GM19452 (cell line): ENCODE results near the gene LMLN.
"Not testable (repeated sequence)": the region's sequence is repeated elsewhere in the genome, so short reads cannot be mapped to it uniquely, and the experiment has no call there.

Source experiments
- ATAC-seq: cut with Tn5 transposase; IDR thresholded peaks from one replicate; pipeline ENCODE4 v1.9.1; 2021; ENCODE audit not compliant: unreplicated experiment

The LMLN gene, protein sequence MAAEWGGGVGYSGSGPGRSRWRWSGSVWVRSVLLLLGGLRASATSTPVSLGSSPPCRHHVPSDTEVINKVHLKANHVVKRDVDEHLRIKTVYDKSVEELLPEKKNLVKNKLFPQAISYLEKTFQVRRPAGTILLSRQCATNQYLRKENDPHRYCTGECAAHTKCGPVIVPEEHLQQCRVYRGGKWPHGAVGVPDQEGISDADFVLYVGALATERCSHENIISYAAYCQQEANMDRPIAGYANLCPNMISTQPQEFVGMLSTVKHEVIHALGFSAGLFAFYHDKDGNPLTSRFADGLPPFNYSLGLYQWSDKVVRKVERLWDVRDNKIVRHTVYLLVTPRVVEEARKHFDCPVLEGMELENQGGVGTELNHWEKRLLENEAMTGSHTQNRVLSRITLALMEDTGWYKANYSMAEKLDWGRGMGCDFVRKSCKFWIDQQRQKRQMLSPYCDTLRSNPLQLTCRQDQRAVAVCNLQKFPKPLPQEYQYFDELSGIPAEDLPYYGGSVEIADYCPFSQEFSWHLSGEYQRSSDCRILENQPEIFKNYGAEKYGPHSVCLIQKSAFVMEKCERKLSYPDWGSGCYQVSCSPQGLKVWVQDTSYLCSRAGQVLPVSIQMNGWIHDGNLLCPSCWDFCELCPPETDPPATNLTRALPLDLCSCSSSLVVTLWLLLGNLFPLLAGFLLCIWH

DNA sequence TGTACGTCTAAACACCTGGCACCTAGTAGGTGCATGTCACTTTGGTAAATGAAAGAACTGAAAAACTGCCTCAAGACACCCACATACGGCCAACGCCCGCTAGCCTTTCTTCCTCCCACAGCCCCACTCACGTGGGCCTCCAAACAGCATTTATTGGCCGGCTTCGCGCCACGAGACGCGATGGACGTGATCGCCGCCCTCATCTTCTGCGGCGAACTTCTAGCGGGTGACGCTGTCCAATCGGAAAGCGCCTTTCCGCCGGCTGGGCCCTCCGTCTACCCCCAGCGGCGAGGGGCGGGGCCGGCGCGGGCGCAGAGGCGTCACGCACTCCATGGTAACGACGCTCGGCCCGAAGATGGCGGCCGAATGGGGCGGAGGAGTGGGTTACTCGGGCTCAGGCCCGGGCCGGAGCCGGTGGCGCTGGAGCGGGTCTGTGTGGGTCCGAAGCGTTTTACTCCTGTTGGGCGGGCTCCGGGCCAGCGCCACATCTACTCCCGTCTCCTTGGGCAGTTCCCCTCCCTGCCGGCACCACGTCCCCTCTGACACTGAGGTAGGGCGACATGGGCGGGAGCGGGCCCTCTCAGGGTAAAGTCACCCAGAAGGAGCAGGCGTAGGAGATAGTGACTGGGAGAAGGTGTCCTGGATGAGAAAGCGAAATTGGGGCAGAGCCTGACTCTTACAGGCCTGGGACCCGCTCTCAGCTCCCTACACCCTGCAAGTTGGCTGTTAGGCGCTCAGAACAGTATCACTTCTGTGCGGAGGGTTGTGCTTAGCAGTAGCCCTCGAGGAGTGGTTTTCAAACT lies at the start of gene LMLN:
LMLN (plus strand) TSS at position 327 of the 803 bp plus-strand sequence; CDS start at position 356, 29 bp downstream.
- peak; percentile 96 for ATAC-seq

DNA sequence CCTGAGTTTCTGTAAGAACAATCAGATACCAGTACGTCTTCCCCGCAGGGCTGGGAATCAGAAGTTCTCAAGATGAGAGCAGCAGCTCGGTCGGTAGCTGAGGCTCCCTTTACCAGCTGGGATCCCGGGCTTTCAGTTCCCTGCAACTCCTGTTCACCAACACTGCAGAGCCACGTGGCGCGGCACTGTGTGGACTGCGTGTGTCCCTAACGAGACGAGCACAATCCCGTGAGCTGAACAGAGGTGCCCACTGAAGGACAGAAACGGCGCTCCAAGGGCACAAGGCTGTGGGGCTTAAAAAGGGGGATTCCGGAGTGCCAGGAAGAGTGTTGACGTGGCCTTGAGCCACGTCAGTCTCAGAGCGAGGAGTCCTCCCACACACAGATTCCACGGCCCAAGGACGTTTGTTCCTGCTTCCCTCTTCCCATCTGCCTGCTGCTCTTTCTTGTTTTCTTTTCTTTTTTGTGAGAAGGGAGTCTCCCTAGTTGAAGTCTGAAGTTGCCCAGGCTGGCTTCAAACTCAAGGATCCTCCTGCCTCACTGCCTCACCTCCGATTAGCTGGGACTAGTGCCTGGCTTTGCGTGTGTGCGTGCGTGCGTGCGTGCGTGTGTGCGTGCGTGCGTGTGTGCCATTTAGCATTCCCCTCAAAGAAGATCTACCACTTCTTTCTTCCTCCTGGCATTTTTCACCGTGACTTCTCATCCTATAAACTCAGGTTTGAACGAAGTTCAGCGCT lies 47.1 kb upstream of the LMLN start:
- ATAC-seq = no peak

DNA sequence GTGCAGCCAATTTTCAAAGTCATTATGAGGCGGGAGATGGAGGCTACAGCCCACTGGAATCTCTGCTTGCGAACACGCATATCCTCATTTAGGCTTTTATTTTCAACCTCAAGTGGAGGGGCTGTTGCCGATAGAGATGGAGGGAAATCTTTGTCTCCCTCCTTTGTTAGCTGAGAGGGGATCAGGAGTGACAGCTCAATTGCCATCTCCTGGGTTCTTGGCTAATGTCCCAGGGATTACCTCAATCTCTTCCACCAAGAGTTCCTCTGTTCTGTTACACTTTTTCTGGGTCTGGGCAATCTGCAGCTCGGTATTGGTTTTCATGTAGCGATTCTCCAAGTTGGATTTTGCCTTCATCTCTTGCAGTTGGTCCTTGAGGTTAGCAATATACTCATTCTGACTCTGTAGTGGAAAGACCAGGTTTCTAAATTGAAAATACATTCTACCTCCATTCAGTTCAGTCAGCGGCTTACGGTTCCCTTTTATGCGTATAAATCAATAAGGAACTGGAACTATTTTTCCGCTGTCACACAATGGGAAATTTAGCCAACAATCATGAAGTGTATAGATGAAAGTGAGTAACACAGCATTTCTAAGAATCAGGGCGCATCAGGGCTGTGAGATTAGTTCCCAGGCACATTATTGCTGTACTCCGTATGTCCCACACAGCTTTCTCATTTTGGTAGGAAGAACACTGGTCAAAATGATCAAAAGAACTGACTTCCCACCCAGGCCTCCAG lies 46.2 kb upstream of the LMLN start:
- no peak for ATAC-seq

DNA sequence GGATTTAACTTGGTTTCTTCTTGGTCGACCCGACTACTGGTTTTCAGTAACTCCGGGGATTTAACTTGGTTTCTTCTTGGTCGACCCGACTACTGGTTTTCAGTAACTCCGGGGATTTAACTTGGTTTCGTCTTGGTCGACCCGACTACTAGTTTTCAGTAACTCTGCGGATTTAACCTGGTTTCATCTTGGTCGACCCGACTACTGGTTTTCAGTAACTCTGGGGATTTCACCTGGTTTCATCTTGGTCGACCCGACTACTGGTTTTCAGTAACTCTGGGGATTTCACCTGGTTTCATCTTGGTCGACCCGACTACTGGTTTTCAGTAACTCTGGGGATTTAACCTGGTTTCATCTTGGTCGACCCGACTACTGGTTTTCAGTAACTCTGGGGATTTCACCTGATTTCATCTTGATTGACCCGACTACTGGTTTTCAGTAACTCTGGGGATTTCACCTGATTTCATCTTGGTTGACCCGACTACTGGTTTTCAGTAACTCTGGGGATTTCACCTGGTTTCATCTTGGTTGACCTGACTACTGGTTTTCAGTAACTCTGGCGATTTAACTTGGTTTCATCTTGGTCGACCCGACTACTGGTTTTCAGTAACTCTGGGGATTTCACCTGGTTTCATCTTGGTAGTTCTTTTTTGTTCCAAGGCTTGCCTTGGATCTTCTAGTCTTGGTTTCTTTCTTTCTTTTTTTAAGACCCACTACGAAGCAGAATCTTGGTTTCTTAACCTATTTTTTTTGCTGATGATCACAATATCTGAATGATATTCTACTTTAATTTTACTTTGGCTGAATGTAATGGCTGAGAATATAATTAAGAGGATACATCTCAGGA lies 38.4 kb upstream of the LMLN start:
- ATAC-seq = not testable (repeated sequence)

DNA sequence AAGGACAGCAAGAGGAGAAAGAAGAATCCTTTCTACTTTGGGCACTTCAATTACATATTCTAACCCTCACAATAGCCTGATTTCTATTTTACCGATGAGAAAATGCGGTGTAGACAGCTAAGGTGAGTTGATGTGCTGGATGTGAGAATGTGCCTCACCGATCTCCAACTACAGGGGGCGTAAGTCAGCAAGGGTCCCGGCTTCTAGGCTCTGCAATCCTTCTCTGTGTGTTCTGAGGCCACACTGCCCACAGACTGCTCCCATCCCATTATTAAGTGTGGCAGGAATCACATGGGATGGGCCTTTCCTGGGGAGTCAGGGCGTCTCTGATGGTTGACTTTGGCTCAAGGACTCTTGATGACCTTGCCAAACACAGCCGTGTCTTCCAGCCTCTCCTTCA lies 33.6 kb upstream of the LMLN start:
- no peak for ATAC-seq

DNA sequence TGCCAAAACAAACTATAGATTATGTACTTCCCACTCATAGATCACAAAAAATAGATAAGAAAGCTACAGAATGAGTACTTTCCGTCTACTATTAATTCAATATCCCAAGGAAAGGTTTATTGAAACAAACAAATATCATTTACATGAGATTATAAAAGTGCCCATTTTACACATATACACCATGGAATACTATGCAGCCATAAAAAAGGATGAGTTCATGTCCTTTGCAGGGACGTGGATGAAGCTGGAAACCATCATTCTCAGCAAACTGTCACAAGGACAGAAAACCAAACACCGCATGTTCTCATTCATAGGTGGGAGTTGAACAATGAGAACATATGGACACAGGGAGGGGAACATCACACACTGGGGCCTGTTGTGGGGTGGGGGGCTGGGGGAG lies 32.4 kb upstream of the LMLN start:
- ATAC-seq = not testable (repeated sequence)

DNA sequence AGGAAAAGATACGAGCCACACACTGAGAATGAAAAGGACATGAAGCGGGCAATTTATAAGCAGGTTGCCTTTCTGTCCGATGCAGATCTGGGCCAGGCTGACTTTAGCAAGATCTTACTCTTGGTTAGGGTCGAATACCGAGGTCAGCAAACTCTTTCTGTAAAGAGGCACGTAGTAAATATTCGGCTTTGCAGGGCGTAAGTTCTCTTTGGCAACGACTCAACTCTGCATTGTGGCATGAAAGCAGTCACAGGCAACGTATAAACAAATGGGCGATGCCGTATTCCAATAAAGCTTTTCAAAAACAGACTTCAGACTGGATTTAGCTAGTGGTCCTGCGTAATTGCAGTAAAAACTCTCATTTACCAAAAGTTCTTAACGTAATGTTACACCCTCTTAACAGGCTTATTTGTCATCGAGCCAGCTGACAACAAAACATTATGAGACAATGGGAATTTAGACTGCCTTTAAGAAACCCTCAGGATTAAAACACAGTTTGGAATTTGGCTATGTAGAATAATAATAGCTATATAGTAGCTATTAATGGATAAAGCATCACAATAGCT lies 23.1 kb upstream of the LMLN start:
- no peak for ATAC-seq

DNA sequence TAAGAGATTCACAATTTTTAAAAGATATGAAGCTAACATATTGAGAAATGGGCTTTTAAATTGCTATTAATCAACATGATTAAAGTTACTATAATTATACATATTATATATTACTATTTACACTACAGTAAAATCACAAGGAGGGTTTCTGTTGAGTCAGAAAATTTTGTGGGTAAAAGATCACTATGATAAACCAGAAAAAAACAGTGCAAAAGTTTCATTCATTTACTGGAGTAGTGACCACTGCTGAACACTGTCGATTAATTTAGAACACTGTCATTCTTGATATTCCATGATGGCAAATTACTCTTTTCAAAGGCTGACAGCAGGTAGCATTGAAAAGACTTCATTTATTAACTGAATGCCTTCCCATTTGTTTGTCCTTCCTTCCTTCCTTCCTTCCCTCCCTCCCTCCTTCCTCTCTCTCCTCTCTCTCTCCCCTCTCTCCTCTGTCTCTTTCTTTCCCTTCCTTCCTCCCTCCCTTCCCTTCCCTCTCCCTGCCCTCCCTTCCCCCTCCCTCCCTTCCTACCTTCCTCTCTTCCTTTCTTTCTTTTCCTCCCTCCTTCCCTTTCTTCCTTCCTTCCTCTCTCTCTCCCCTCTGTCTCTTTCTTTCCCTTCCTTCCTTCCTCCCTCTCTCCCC lies 19.2 kb upstream of the LMLN start:
- no peak for ATAC-seq

DNA sequence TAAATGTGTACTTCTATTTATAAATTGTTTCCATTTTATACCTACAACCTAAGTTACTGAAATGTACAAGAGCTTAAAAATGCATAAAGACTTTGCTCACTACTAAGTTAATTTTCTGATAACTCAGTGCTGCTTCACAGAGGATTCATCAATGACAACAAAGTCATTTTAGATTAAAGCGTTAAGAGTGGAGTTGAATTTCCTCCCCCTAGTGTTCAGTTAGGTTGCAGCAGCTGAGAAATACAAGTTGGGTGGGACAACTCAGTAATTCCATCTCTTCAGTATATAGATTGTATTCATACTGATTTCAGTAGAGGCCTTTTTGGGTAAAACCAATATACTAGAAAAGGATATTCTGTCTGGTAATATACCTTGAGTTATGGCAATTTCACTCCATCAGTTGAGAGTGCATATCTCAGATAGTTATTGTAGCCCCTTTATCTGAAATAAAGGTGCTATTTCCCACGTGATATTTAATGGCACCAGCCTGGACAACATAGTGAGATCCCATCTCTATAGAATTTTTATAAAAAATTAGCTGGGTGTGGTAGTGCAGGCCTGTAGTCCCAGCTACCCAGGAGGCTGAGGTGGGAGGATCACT lies 17.0 kb upstream of the LMLN start:
- no peak for ATAC-seq

DNA sequence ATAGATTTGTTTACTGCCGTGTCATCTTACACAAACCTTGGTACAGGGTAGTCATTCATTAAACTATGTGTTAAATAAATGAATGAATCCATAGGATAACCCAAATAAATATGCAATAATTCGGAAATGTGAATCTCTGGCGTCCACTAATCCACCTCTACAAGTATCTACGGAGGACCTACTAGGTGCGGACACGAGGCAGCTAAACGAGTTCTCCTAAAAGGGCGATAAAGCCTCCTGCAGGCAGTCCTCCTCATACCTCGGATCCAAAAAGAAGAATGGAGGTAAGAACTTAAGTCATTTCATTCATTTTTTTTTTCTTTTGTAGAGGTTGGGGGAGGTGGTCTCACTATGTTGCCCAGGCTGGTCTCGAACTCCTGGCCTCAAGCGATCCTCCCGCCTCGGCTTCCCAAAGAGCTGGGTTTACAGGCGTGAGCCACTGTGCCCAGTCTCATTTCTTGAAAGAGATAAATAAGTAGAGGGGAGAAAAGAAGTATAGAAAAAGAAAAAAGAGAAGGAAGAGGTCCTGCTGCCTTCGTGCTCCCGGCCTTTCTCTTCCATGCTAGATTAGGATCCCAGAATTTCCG lies 10.7 kb upstream of the LMLN start:
- ATAC-seq = no peak

DNA sequence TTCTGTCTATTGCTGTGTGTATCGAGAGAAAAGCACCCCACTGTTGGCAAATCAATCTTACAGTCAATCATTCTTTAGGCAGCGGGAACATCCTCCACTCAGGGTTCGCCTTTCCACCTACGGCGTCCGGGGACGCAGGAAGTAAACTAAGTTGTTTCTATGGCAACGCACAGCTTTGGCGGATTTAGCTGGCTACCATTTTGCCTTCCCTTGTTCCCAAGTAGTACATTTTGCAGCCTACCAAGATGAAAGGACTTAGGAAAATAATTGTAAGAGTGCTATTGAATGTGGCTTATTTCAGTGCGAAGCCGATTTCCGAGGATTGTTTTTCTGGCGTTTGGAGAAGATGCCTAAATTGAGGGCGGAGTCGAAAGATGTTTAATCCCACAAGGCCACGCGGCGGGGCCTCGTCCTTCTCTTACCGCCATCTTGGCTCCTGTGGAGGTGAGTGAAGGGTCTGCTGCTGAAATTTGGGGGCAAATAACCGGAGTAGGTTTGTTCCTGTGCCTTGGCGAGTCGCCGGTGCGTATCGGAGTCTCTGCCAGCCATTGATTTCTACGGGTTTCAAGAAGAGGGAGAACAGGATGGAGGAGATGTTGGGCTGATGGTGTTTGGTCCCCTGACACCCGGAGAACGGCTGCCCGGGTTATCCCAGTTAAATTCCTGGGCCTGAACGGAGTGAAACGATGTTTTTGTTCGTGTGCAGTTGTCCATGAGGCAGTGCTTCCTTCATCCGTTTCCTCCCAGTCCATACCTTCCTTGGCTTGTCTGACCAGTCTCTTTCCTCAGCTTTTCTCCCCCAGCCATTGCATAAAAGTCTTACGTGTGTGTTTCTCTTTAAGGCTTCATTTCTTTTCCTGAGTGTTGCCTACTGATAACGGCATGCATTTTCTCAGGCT lies 10.0 kb upstream of the LMLN start, which contains the start of gene RPL35A:
RPL35A (plus strand) TSS at position 413 of the 899 bp plus-strand sequence. CDS start 778 bp downstream, outside the sequence.
- peak; percentile 86 for ATAC-seq

DNA sequence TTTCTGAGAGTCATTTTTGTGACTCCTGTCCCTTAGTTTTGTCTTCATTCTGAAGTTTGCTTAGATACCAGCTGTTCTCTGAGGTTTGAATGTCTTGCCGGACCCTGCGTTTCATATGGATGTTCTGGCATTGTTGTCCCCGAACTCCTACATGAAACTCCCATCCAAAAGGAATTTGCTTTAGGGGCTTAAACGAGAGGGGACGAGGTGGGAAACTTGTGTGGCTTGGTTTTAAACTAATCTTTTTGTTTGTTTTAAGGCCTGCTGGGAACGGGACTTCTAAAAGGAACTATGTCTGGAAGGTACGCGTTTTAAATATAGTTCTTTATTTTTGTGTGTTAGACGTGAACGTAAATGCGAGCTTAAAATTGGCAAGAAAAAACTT lies 9.3 kb upstream of the LMLN start:
- ATAC-seq = no peak

DNA sequence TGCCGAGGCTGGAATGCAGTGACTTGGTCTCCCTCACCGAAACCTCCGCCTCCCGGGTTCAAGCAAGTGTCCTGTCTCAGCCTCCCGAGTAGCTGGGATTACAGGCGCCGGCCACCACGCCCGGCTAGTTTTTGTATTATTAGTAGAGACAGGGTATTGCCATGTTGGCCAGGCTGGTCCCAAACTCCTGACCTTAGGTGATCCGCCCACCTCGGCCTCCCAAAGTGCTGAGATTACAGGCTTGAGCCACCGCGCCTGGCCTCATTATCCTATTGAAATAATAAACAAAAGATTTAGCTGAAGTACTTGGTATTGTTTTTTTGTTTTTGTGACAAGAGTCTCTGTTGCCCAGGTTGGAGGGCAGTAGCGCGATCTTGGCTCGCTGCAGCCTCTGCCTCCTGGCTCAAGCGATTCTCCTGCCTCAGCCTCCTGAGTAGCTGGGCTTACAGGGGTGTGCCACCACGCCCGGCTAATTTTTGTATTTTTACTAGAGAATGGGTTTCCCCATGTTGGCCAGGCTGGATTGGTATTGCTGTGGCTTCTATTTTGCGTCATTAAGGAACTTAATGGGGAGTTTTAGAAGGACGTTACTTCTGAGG lies 8.5 kb upstream of the LMLN start:
- no peak for ATAC-seq

DNA sequence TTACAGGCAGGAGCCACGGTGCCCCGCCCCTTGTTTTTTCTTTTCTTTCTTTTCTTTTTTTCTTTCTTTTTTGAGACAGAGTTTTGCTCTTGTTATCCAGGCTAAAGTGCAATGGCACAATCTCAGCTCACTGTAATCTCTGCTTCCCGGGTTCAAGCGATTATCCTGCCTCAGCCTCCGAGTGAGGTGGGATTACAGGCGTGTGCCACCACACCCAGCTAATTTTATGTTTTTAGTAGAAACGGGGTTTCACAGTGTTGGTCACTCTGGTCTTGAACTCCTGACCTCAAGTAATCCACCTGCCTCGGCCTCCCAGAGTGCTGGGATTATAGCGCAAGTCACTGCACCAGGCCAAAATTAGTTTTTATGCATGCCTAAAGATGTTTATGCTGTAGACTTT lies 7.6 kb upstream of the LMLN start:
- ATAC-seq = no peak

DNA sequence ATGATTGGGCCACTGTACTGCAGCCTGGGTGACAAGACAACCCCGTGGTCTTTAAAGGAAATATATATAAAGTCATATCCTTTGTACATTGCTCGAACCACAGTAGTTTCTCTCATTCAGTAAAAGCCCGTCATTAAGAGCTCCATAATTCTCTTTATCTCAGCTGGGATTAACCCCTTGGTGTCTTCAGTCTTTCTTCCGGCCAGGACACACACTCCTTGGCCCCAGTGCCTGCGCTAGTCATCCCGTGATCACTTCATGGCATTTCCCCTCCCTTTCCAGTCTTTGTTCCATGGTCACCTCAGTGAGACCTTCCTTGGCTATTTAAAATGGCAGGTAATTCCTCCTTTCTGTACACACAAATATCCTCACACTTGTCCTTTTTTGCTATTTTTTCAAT lies 6.7 kb upstream of the LMLN start:
- ATAC-seq = no peak

DNA sequence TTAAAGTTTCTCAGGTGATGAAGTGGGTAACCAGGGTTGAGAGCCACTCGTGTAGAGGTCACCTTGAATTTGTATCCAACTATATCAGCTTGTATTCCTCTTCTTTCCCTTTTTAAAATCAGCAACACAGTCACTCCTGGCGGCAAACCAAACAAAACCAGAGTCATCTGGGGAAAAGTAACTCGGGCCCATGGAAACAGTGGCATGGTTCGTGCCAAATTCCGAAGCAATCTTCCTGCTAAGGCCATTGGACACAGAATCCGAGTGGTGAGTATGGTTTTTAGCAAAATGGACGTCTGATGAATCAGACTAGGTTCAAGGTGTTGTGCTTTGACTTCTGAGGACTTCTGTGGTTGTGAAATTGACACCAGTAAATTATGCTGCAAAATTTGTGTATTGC lies 6.1 kb upstream of the LMLN start:
- no peak for ATAC-seq
